ENCODE measurements around the gene PRSS36. TPM values are rescaled to one million over a fixed set of nuclear protein-coding genes. Genes with fewer than 3 reads are reported as not detected.

PRSS36 gene
- total RNA-seq, 1 donor: 1.1 TPM

DNA sequence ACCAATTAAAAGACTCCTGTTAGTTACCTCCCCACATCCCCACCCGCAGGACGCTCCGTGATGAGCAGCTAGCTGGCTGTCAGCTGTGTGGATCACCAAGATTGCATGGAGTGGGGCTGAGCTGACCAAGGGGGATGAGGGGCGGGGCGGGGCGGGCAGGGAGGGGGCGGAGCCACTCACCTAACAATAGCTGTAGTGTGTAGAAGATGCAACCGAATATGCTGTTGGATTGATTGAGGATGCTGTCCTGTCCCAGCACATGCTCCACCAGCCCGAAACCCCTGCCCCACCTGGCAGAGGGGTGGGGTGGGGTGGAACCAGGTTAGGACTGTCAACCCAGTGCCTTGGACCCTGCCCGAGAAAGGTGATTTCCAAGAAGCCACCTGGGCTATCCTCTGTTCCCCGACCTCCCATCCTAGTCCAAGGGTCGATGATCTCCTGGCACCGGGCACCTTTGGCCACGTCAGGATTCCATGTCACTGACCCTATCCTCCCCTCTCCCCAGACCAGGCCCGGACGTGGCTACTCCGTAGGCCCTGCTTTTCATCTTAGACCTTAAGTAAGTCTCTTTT is 56.6 kb downstream of the PRSS36 start:
- peak overlapping the region; percentile 94 for H3K4me3 ChIP-seq (ENCODE audit: low read depth, low read length)
- TF ChIP-seq, protein P1, sequence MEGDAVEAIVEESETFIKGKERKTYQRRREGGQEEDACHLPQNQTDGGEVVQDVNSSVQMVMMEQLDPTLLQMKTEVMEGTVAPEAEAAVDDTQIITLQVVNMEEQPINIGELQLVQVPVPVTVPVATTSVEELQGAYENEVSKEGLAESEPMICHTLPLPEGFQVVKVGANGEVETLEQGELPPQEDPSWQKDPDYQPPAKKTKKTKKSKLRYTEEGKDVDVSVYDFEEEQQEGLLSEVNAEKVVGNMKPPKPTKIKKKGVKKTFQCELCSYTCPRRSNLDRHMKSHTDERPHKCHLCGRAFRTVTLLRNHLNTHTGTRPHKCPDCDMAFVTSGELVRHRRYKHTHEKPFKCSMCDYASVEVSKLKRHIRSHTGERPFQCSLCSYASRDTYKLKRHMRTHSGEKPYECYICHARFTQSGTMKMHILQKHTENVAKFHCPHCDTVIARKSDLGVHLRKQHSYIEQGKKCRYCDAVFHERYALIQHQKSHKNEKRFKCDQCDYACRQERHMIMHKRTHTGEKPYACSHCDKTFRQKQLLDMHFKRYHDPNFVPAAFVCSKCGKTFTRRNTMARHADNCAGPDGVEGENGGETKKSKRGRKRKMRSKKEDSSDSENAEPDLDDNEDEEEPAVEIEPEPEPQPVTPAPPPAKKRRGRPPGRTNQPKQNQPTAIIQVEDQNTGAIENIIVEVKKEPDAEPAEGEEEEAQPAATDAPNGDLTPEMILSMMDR (IDR thresholded peaks at IDR 0.05; ENCODE audit: insufficient read depth, low read length): no peak
- DNase-seq (ENCODE audit: low read depth): no peak

DNA sequence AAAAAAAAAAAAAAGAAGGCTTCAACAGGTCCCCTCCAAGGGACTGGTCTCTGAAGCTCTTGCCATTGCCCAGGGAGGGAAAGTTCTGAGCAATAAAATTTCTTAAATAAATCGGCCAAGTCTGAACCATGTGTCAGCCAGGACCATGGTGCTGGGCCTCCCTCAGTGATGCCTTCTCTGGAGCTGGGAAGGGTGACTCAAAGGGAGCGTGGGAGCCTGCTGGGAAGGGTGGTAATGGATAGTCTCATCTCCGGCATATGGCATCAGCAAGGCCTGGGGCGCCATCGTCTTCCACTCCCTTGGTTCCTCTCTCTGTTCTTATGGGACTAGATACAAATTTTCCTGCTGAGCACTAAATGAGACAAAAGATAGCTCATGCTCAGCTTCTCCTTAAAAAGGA is 57.5 kb downstream of the PRSS36 start:
- TF ChIP-seq, protein P1 (IDR thresholded peaks at IDR 0.05; ENCODE audit: insufficient read depth, low read length): no peak
- DNase-seq (ENCODE audit: low read depth): no peak
- H3K4me3 ChIP-seq (ENCODE audit: low read depth, low read length): no peak overlapping the region

DNA sequence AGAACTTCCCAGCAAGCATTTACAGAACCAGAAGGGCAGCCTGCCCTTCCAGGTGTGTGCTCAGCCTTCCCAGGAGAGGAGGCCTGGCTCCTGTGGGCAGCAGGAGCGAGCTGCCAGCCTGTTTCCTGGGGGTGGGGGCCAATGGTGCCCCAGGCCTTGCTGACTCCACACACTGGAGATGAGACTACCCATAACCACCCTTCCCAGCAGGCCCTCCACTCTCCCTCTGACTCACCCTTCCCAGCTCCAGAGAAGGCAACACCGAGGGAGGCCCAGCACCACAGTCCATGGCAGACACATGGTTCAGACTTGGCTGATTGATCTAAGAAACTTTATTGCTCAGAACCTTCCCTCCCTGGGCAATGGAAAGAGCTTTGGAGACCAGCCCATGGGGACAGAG is 59.3 kb downstream of the PRSS36 start:
- peak; percentile 8 for DNase-seq (ENCODE audit: low read depth)
- H3K4me3 ChIP-seq (ENCODE audit: low read depth, low read length): no peak overlapping the region
- TF ChIP-seq, protein P1 (IDR thresholded peaks at IDR 0.05; ENCODE audit: insufficient read depth, low read length): no peak

DNA sequence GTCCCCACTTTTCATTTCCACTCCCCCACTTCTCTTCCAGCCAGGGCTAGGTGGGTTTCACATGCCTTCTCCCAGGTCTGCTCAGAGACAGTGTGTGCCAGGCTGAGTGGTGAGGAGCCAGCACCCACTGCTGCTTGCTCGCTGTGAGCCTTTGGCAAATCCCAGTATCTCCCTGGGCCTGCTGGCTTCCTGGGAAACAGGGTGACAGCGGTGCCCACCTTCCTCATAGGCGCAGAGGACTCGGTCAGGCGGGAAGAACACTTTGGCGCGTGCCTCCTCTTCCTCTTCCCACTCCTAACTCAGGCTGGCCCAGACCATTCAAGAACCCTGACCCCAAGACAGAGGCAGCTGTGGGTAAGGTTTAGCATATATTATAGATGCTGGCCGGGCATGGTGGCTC is 60.7 kb downstream of the PRSS36 start:
- no peak overlapping the region for H3K4me3 ChIP-seq (ENCODE audit: low read depth, low read length)
- no peak for DNase-seq (ENCODE audit: low read depth)
- TF ChIP-seq, protein P1 (IDR thresholded peaks at IDR 0.05; ENCODE audit: insufficient read depth, low read length): no peak

Small RNA genes within 50 kb of the gene (small RNA-seq; reads per million reads assigned to genes)
- not detected for gene AC009088.4
- not detected for gene NDUFA3P6

Other genes starting within 250 kb of the PRSS36 start
- 9.8 and 16.6 TPM in 2 replicates for gene FBXL19, start 226.5 kb downstream of the PRSS36 start, total RNA-seq (ENCODE audit: low replicate concordance)
- 33.0 and 35.6 TPM in 2 replicates for gene ORAI3, start 201.0 kb downstream of the PRSS36 start, total RNA-seq (ENCODE audit: low replicate concordance)
- 1.6 and 5.3 TPM in 2 replicates for gene SETD1A, start 192.3 kb downstream of the PRSS36 start, total RNA-seq (ENCODE audit: low replicate concordance)
- 15.5 and 60.9 TPM in 2 replicates for gene HSD3B7, start 164.9 kb downstream of the PRSS36 start, total RNA-seq (ENCODE audit: low replicate concordance)
- gene STX1B, start 139.4 kb downstream of the PRSS36 start, total RNA-seq (ENCODE audit: low replicate concordance): 2.1 and 2.3 TPM in 2 replicates
- gene STX4, start 116.5 kb downstream of the PRSS36 start, total RNA-seq (ENCODE audit: low replicate concordance): 24.2 and 29.7 TPM in 2 replicates
- gene ZNF668, start 75.8 kb downstream of the PRSS36 start, total RNA-seq (ENCODE audit: low replicate concordance): 4.6 and 12.3 TPM in 2 replicates
- gene ZNF646, start 75.6 kb downstream of the PRSS36 start, total RNA-seq (ENCODE audit: low replicate concordance): 5.8 and 16.2 TPM in 2 replicates
- gene PRSS53, start 61.1 kb downstream of the PRSS36 start, total RNA-seq (ENCODE audit: low replicate concordance): 1.6 and 2.8 TPM in 2 replicates
- 56.3 and 146 TPM in 2 replicates for gene VKORC1, start 55.3 kb downstream of the PRSS36 start, total RNA-seq (ENCODE audit: low replicate concordance)
- 16.9 and 39.5 TPM in 2 replicates for gene BCKDK, start 41.7 kb downstream of the PRSS36 start, total RNA-seq (ENCODE audit: low replicate concordance)
- 25.1 and 31.5 TPM in 2 replicates for gene KAT8, start 32.4 kb downstream of the PRSS36 start, total RNA-seq (ENCODE audit: low replicate concordance)
- gene PRSS8, start 14.3 kb downstream of the PRSS36 start, total RNA-seq (ENCODE audit: low replicate concordance): not detected in 2 replicates
- 41.3 and 65.3 TPM in 2 replicates for gene FUS, start 30.1 kb upstream of the PRSS36 start, total RNA-seq (ENCODE audit: low replicate concordance)
- 29.3 and 126 TPM in 2 replicates for gene PYCARD, start 52.7 kb upstream of the PRSS36 start, total RNA-seq (ENCODE audit: low replicate concordance)
- gene TRIM72, start 64.1 kb upstream of the PRSS36 start, total RNA-seq (ENCODE audit: low replicate concordance): not detected in 2 replicates
- not detected in 2 replicates for gene PYDC1, start 67.1 kb upstream of the PRSS36 start, total RNA-seq (ENCODE audit: low replicate concordance)
- gene ITGAM, start 109.9 kb upstream of the PRSS36 start, total RNA-seq (ENCODE audit: low replicate concordance): not detected in 2 replicates
- gene ITGAX, start 205.1 kb upstream of the PRSS36 start, total RNA-seq (ENCODE audit: low replicate concordance): not detected in 2 replicates
- gene ITGAD, start 243.3 kb upstream of the PRSS36 start, total RNA-seq (ENCODE audit: low replicate concordance): not detected in 2 replicates

All from fibroblast of the aortic adventitia (primary cell).